GM21423 (cell line): ENCODE measurements around the gene TAX1BP1.
"Not testable (repeated sequence)": the region's sequence is repeated elsewhere in the genome, so short reads cannot be mapped to it uniquely, and the experiment has no call there.

ENCODE experiments used
- ATAC-seq: cut with Tn5 transposase; IDR thresholded peaks from one replicate; pipeline ENCODE4 v1.9.1; 2021; ENCODE audit warnings: mild to moderate bottlenecking, moderate library complexity; ENCODE audit not compliant: unreplicated experiment

TAX1BP1 gene

DNA sequence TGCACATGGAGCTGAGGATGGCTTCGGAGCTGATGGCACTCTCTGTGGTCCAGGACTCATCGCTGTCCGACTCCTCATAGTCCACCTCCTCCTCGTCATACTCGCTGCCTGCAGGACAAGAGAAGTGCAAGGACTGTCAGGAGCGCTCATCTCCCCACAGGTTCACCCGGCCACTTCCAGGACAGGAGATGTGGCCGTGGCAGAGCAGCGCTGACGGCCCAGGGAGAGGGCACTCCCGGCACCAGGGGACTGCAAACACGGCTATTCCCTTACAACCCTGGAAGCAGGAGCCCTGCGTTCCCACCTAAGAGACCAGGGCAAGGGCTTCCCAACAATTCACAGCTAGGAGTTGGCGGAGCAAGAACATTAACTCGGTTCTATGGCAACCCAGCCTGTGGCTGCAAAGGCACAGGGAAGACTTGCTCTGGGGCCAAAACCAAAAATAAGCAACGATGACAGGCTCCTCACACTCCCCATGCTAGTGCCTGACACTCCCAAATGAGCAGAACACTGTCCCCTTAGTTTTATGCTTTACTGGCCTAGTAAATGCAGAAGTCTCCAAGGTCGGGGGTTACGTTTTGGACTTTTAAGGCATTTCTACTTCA, 100.9 kb downstream of the TAX1BP1 start:
- ATAC-seq: no peak

DNA sequence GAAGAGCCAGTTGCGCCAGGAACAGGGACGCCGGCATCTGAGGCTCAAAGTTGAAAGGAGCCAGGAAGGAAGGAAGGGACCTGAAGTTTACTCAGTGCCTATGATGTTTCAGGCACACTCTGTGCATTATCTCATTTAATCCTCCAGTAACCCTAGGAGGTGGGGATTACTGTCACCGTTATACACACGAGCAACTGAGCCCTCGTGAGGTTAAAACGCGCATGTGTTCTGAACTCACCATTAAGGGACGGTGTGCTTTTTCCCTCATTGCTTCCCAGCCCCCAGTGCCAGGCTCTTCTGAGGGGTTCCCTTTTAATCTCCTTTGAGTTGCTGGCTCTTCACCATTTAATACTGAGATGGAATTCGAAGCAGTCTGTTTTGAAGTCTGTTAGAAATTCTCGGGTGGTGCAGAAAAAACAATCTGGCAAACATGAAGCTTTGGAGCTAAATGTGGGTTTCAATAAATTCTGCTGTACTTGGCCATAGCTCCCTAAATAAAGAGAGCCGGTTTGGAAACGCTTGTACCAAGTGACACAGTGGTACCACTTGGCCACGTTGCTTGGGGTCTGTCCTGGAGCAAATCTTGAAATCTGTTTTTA, 102.2 kb downstream of the TAX1BP1 start:
- ATAC-seq: no peak

- no peak for ATAC-seq
Observed at GRCh38 chr7:27842851-27843250, 102.9 kb downstream of the TAX1BP1 start.

DNA sequence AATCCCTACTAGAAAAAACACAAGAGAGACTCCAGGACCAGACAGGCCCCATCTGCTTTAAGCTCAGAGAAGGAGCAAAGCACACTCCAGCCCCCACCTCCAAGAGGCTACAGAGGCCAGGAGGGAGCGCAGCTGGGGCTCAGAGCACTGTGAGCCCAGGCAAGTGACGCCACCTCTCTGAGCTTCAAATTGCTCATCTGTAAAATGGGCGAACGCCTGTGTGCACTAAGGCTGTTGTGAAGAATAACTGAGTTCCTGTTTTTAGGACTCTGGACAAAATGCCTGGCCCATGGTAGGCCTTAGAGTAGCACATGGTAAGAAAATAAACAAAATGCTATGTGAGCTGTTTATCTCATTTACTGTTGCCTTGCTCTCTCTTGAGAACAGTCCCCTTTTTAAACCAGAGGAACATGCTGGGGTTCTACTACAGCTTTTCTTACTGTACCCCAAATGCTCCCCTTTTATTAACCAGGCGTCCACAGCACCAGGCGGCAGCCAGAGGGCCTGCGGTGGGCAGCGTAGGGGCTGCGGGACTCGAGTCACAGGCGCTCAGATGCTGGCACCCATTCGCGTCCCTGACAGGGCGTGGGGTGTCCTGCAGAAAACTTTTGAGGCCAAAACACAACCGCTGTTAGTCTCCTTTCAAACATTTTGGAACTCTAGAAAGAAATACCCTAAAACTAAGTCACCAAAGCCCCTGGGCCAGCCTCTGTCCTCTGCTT, 103.8 kb downstream of the TAX1BP1 start:
- no peak for ATAC-seq

DNA sequence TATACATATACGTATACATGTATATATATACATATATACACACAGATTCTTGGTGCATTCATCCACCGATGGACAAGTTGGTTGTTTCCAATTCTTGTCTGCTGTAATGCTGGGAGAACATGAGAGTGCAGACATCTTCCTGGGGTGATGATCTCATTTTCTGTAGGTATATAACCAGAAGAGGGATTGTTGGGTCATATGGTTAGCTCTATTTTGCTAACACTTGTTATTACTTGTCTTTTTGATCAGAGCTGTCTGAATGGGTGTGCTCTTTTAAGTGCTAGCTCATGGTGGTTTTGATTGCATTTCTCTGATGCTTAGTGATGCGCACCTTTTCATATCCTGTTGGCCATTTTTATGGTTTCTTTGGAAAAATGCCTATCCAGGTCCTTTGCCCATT, 106.4 kb downstream of the TAX1BP1 start:
- ATAC-seq: no peak

GRCh38 chr7:27850531-27850930, 110.6 kb downstream of the TAX1BP1 start:
- ATAC-seq: no peak

DNA sequence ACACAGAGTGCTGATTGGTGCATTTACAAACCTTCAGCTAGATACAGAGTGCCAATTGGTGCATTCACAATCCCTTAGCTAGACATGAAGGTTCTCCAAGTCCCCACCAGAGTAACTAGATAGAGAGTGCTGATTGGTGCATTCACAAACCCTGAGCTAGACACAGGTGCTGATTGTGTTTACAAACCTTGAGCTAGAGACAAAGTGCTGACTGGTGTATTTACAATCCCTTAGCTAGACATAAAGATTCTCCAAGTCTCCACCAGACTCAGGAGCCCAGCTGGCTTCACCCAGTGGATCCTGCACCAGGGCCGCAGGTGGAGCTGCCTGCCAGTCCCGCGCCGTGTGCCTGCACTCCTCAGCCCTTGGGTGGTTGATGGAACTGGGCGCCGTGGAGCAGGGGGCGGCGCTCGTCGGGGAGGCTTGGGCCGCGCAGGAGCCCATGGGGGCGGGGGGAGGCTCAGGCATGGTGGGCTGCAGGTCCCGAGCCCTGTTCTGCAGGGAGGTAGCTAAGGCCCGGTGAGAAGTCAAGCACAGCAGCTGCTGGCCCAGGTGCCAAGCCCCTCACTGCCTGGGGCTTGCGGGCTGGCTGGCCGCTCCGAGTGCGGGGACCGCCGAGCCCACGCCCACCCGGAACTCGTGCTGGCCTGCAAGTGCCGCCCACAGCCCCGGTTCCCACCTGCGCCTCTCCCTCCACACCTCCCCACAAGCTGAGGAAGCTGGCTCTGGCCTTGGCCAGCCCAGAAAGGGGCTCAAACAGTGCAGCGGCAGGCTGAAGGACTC, 116.9 kb downstream of the TAX1BP1 start:
- not testable (repeated sequence) for ATAC-seq

DNA sequence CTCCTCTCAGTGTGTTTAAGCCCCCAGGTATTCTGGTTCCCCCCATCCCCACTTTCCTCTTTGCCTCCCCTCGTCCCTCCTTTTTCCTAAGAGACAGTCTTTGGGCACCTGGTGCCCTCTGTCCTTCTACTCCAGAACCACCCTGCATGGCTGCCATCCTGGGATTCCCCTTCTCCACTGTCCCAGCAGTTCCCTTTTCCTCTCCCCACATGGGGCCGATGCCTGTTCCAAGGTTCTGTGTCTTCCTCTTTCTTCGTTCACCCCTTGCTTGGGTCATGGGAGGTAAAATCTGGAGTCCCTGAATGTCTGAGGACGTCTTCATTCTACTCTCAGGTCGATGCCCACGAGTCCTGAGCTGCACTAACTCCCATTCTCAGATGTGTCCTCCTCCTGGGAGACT, 120.8 kb downstream of the TAX1BP1 start:
- no peak for ATAC-seq

DNA sequence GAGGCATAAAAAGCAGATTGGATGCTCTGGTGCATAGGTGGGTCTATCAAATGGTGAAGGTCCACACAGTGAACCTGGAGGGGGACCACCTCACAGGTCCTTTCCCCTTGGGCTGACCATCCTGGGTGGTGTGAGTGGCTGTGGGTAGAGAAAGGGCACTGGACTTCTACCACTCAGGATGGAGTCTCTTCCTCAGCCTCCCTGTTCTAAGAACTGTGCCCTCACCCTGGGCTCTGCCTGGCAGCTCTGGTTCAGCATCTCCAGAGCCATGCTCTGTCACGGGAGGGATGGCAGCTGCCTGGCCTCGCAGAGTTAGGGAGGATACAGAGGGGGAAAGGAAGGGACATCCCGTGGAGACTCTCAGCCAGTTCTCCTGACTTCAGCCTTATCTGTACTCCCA, 121.8 kb downstream of the TAX1BP1 start:
- ATAC-seq: no peak

DNA sequence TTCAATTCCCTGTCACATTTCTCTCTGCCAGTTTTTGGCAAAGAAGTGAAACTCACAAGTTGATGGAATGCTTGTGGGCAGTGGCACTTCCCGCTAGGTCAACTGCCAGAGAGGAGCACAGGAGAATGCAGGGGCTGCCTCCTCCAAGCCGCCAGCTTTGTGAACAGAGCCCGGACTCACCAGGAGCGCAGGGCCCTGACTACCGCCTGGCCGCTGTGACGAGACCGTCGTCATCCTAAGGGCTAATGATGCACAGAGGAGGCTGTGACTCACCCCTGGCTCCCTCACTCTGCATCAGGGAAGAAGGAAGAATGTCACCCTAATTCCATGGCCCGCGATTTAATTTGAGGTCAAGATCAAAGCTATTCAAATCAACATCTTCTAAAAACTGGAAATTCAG, 123.9 kb downstream of the TAX1BP1 start:
- no peak for ATAC-seq

DNA sequence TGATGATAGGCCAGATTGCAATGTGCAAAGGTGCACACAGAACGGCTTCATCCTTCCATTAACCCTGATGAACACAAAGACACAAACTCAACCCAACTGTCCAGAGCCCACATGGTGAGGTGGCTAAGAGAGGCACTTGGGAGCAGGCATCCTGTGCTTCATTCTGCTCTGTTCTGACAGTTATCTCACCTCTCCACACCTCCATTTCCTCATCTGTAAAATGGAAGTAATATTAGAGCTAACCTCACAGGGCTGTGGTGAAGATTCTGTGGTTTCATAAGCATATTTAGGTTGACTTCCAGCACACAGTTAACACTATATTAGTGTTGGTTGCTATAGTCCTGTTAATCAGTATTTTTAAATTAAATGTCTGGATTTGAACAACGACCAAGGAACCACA, 126.3 kb downstream of the TAX1BP1 start:
- no peak for ATAC-seq

DNA sequence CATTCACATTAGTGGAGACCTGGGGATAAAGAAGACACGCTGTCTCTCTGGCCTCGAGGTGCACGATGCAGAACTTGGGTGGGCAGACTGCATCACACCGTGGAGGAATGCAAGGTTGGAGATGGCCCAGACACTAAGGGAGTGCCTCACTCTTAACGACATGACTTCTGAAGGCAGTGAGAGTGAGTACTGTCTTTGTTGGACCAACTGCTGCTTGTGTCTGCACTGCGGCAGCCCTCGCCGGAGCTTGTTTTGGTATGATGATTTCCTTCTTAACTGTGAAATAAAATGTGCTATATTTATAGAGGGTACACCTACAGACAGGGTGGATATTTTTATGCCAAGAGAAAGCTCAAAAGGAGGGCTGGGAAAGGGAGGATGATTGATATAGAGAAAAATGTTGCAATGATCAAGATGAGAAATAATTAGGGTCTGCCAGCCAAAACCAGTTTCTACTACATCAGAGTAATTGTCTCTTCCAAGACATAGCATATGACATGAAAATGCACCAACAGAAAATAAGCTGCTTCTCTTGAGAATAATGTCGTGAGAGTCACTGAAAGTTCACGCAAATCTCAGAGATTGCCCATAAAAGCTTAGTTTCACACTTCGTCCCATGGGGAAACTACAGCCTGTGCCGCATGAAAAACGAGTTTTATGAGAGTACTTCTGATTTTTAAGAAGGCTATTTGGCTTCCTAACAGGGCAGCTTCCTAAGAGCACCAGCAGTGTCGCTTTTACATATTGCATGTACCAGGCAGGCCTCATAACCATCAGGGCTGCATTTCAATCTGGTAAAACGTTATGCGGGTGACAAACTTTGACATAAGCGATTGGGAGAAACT, 127.1 kb downstream of the TAX1BP1 start:
- no peak for ATAC-seq

GRCh38 chr7:27868131-27868550, 128.2 kb downstream of the TAX1BP1 start:
- no peak for ATAC-seq

DNA sequence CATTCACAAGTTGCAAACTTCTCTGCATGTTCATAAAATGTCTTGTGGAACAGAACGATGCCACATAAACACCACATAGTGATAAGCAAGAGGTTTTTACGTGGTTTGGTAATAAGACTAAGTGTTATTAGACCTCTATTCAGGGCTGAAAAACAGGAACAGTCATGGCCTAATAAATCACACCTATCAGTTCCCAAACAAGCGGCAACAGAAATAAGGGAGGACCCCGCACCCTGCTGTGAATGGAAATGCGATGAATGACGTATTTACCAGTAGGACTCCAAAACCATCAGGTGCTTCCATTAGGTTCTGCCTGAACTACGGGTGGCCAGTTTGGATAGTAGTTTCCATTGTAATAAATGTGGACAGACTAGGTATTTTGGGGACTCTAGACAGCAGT, 129.1 kb downstream of the TAX1BP1 start:
- no peak for ATAC-seq

- no peak for ATAC-seq
Observed at GRCh38 chr7:27870595-27870994, 130.6 kb downstream of the TAX1BP1 start.

DNA sequence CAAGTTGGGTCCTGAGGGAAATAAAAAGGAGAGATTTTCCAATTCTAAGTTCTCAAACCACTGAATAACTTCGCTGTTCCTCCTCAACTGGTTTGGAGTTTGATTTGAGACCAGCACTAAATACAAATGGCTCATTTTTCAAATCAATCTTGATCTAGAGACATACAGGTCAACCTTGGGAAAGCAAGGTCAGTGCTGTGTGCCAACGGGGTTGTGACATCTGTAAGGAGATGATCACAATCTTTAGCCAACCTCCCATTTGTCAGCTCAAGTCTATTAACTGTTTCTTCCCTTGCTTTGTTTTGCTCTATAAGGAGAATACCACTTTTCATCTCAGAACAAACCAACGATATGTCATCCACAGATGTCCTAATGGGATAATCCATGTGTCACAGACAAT, 131.1 kb downstream of the TAX1BP1 start:
- no peak for ATAC-seq

DNA sequence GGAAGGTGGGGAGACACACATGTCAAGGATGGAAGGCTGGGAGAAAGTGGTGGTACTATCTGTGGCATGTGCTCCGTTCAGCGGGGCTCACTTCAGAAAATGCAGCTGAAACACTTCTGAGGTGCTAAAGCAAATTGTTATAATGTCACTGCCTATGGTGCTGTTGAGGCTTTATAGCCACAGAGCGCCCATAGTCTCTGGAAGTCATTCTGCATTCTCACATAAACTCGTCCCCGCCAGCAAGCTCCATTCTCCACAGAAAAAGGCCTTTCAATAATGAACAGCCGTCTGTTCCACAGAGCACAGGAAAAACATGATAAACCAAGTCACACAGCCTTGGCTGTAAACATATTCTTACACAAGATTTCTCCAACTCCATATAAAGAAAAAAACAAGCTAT, 131.9 kb downstream of the TAX1BP1 start:
- ATAC-seq: no peak

DNA sequence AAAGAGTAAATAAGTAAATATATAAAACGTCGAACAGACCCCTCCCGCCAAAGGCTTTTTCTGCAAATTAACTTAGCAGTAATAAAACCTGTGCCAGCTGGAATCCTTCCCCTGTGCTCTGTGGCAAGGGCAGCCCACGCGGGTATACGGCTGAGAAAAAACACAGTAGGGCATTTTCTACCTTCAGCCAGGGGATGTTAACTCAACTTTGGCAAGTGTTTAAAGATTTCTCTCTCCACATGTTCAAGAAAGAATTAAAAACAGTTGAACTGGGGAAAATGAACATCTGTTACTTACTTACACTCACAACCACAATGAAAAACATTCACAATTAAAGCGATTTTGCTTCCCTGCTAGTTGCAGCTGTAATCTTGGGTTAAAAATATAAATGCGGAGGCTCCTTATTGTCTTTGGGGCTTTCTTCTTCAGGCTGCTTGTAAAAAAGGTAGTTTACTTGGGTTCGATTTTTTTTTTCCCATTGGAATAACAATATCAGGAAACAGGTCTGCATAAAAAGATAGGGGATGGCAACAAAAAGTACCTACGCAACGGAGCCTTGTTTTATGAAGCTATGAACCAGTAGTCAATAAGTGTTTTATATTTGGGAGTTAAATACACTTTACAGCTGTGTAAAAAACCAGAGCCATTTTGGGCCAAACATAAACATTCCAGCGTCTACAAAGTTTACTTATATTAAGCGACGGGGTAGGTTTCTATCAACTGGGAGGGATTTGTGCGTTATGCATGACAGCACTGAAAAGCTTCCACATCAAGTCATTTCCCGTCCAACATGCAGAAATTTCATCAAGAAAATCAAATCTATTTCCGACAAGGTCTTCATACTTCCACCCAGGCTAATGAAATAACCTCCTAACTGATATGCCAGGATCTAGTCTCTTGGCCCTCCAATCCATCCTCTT, 132.7 kb downstream of the TAX1BP1 start:
- ATAC-seq: no peak
